PC-3 (cell line): Measurements from ENCODE around the gene PRKCG. TPM values are rescaled to one million over a fixed set of nuclear protein-coding genes. Genes with fewer than 3 reads are reported as not detected.

Experiments used
- ATAC-seq: fragments of 200-7000 bp; cut with Tn5 transposase; 2 replicates; pipeline ENCODE4 v1.9.1; 2020; ENCODE audit warnings: mild to moderate bottlenecking, moderate library complexity
- BruUV-seq: library from RNA; stranded (reverse); fragments of 400-500 nt; replicated peaks from 2 replicates; lab custom pipeline; 2021; lab: Mats Ljungman, UMichigan
- CTCF ChIA-PET: fragments of 300-600 bp; sonication (Branson Sonifier 250); formaldehyde crosslinking; loops from one replicate; lab custom pipeline; 2022; ENCODE audit warnings: antibody characterized with exemption; lab: Charles Lee
- POLR2A ChIA-PET: fragments of 300-600 bp; sonication (Branson Sonifier 250); formaldehyde crosslinking; loops from one replicate; lab custom pipeline; 2022; ENCODE audit warnings: antibody characterized with exemption; ENCODE audit not compliant: unreplicated experiment; lab: Charles Lee
- DNase-seq: peaks from one replicate; pipeline ENCODE4 v3.0.0-alpha.2; 2015
- H2AFZ ChIP-seq: fragments of 300-600 bp; sonication (generic); 2 replicates; pipeline ENCODE4 v1.6.0; 2016; ENCODE audit warnings: antibody characterized with exemption, low read length
- H3F3A ChIP-seq: fragments of 300-600 bp; sonication (generic); one replicate; pipeline ENCODE4 v1.6.0; 2017; ENCODE audit warnings: antibody characterized with exemption, low read length, control low read depth, mild to moderate bottlenecking; ENCODE audit not compliant: unreplicated experiment
- H3K27ac ChIP-seq: fragments of 300-600 bp; sonication (generic); 2 replicates; pipeline ENCODE4 v1.5.1; 2016; ENCODE audit warnings: mild to moderate bottlenecking, low read length
- H3K27me3 ChIP-seq: fragments of 300-600 bp; sonication (generic); 2 replicates; pipeline ENCODE4 v1.6.1; 2016; ENCODE audit warnings: low read length, mixed read lengths
- H3K36me3 ChIP-seq: fragments of 300-600 bp; sonication (generic); 2 replicates; pipeline ENCODE4 v1.6.1; 2016; ENCODE audit warnings: low read depth, mixed run types, low read length, mixed read lengths
- H3K4me1 ChIP-seq: fragments of 300-600 bp; sonication (generic); 2 replicates; pipeline ENCODE4 v1.5.1; 2016; ENCODE audit warnings: low read length; ENCODE audit not compliant: insufficient read depth
- H3K4me2 ChIP-seq: fragments of 300-600 bp; sonication (generic); 2 replicates; pipeline ENCODE4 v1.6.0; 2016; ENCODE audit warnings: low read length
- H3K4me3 ChIP-seq: fragments of 300-600 bp; sonication (generic); 2 replicates; pipeline ENCODE4 v1.5.1; 2016; ENCODE audit warnings: mild to moderate bottlenecking, low read length, mixed read lengths
- H3K79me2 ChIP-seq: fragments of 300-600 bp; sonication (generic); 2 replicates; pipeline ENCODE4 v1.6.1; 2017; ENCODE audit warnings: low read length, mixed read lengths
- H3K9ac ChIP-seq: fragments of 300-600 bp; sonication (generic); 2 replicates; pipeline ENCODE4 v1.6.0; 2016; ENCODE audit warnings: mild to moderate bottlenecking, low read length
- H3K9me2 ChIP-seq: fragments of 300-600 bp; sonication (generic); replicated peaks from 2 replicates; pipeline ENCODE4 v1.6.1; 2016; ENCODE audit warnings: mixed run types, low read length, mixed read lengths
- H3K9me3 ChIP-seq: fragments of 300-600 bp; sonication (generic); 2 replicates; pipeline ENCODE4 v1.6.1; 2016; ENCODE audit warnings: low read length, mixed read lengths
- H4K20me1 ChIP-seq: fragments of 300-600 bp; sonication (generic); 2 replicates; pipeline ENCODE4 v1.6.1; 2016; ENCODE audit warnings: low read length, mixed read lengths
- CTCF ChIP-seq: fragments of 300-600 bp; sonication (generic); conservative IDR thresholded peaks from 2 replicates; pipeline ENCODE4 v1.5.1; 2017; ENCODE audit warnings: antibody characterized with exemption, low read depth, mild to moderate bottlenecking, low read length
- EZH2 ChIP-seq: fragments of 300-600 bp; sonication (generic); IDR thresholded peaks from one replicate; pipeline ENCODE4 v1.6.1; 2017; ENCODE audit warnings: antibody characterized with exemption, mild to moderate bottlenecking, low read length; ENCODE audit not compliant: unreplicated experiment
- EZH2phosphoT487 ChIP-seq: fragments of 300-600 bp; sonication (generic); IDR thresholded peaks from 2 replicates; pipeline ENCODE4 v1.6.1; 2018; ENCODE audit warnings: mild to moderate bottlenecking, antibody characterized with exemption, low read length, borderline replicate concordance
- intact Hi-C: fragments of 100-400 bp; cut with micrococcal nuclease; formaldehyde crosslinking; loops from 2 replicates; pipeline ENCODE4 v1.9.0; 2023
- total RNA-seq: library from RNA; depleted of rRNA; stranded (reverse); fragments of >200 nt; gene quantifications from 2 replicates; pipeline ENCODE4 v1.2.3, GENCODE V29; 2014

Gene PRKCG
- total RNA-seq, 1 experiment from 2014 or later, result 1.5 TPM

- Histone ChIP-seq H2AFZ (no peak overlapping the region), H3K79me2 (no peaks in the 10 kb centered on the region), H4K20me1 (no peaks in the 10 kb centered on the region), H3K4me3 (no peak overlapping the region), H3F3A (no peaks in the 10 kb centered on the region), H3K9me2 (no peaks in the 10 kb centered on the region), H3K4me1 (peaks cover 16% of the 10 kb centered on the region), H3K27ac (no peak overlapping the region), H3K27me3 (peaks cover 50% of the 10 kb centered on the region), H3K4me2 (no peak overlapping the region), H3K36me3 (no peaks in the 10 kb centered on the region), H3K9me3 (no peaks in the 10 kb centered on the region), H3K9ac (no peak overlapping the region)
- ATAC-seq, result no peak
- TF ChIP-seq EZH2 (peak; percentile 78), EZH2phosphoT487 (no peak)
- DNase-seq, result no peak
- CTCF ChIA-PET, result no interaction called here
- POLR2A ChIA-PET, result no interaction called here
- BruUV-seq, result no TSS peak
- intact Hi-C loops, result loop anchor here (5.0 to 10.0 kb wide), 2 partner anchors 65 to 113 kb away; no protein-coding TSS in a partner anchor
Observed at GRCh38 chr19:53909471-53910169, 27.6 kb downstream of the PRKCG start.

GRCh38 chr19:53910170-53910518, 28.1 kb downstream of the PRKCG start:
- no peak overlapping the region for H3K27ac ChIP-seq
- no peak overlapping the region for H3K9ac ChIP-seq
- no peak overlapping the region for H3K4me3 ChIP-seq
- peaks cover 50% of the 10 kb centered on the region for H3K27me3 ChIP-seq
- ChIA-PET POLR2A (no interaction called here), CTCF (interaction anchor here (0.6 kb wide), 1 partner anchor 120 kb away, joined by 13 read pairs; no protein-coding TSS in a partner anchor)
- H3K4me2 ChIP-seq, result no peak overlapping the region
- H3K4me1 ChIP-seq, result peaks cover 10% of the 10 kb centered on the region
- H3K9me2 ChIP-seq, result no peaks in the 10 kb centered on the region
- no peaks in the 10 kb centered on the region for H3K79me2 ChIP-seq
- no TSS peak for BruUV-seq
- no peaks in the 10 kb centered on the region for H3K9me3 ChIP-seq
- no peaks in the 10 kb centered on the region for H4K20me1 ChIP-seq
- H3F3A ChIP-seq, result no peaks in the 10 kb centered on the region
- H3K36me3 ChIP-seq, result no peaks in the 10 kb centered on the region
- no peak for ATAC-seq
- intact Hi-C loops, result no loop called here
- DNase-seq, result no peak
- H2AFZ ChIP-seq, result no peak overlapping the region
- TF ChIP-seq EZH2phosphoT487, result no peak
- TF ChIP-seq EZH2, result no peak
- TF ChIP-seq CTCF, result no peak

GRCh38 chr19:53912653-53913052, 30.7 kb downstream of the PRKCG start:
- no peaks in the 10 kb centered on the region for H3F3A ChIP-seq
- H3K4me2 ChIP-seq, result no peak overlapping the region
- no peak for TF ChIP-seq EZH2
- no peak for TF ChIP-seq EZH2phosphoT487
- peak; percentile 52; the same call in 1 of the 2 replicates for TF ChIP-seq CTCF
- intact Hi-C loops, result no loop called here
- no peak overlapping the region for H3K9ac ChIP-seq
- no peaks in the 10 kb centered on the region for H3K9me3 ChIP-seq
- H3K4me3 ChIP-seq, result no peak overlapping the region
- no peaks in the 10 kb centered on the region for H3K79me2 ChIP-seq
- ChIA-PET POLR2A (no interaction called here), CTCF (no interaction called here)
- BruUV-seq, result no TSS peak
- H3K4me1 ChIP-seq, result peaks cover 8% of the 10 kb centered on the region; the same call in 1 of the 2 replicates
- H3K27me3 ChIP-seq, result peaks cover 42% of the 10 kb centered on the region
- no peak overlapping the region for H2AFZ ChIP-seq
- no peaks in the 10 kb centered on the region for H4K20me1 ChIP-seq
- DNase-seq (no peak), ATAC-seq (no peak)
- H3K27ac ChIP-seq, result no peak overlapping the region
- H3K9me2 ChIP-seq, result no peaks in the 10 kb centered on the region
- no peaks in the 10 kb centered on the region for H3K36me3 ChIP-seq
